Ishikawa (cell line): Measurements from ENCODE around the gene IL4.

ENCODE experiments used
- EP300 ChIP-seq: IDR thresholded peaks from 2 replicates; pipeline ENCODE4 v1.6.1; 2012; ENCODE audit warnings: borderline replicate concordance
- TF ChIP-seq, protein P1 (sequence below): IDR thresholded peaks from 2 replicates; pipeline ENCODE4 v1.6.1; 2012
- TF ChIP-seq, protein P2 (sequence below): IDR thresholded peaks from 2 replicates; pipeline ENCODE4 v1.6.1; 2012; ENCODE audit warnings: low read depth, mild to moderate bottlenecking
- TF ChIP-seq, protein P3 (sequence below): IDR thresholded peaks from 2 replicates; pipeline ENCODE4 v1.6.1; 2012

DNA sequence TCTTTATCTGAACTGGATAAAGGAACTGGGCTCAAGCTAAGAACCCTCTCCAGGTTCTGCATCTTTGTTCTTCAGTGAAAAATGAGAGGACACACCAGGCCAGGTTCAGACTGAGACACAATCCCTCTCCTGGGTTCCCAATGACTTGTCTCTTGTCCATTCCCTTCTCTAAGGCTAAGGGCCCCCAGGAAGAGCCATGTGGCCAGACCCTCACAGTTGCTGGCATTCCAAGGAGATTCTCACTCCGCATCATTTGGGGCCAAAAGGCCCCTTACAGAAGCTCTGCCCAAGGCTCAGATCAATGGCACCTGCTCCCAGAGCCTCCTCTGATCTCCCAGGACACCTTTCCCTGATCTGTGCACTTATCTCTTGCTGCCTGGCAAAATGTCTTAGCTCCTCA lies 4.9 kb downstream of the IL4 start:
- TF ChIP-seq, protein P1, sequence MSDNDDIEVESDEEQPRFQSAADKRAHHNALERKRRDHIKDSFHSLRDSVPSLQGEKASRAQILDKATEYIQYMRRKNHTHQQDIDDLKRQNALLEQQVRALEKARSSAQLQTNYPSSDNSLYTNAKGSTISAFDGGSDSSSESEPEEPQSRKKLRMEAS: no peak
- TF ChIP-seq, protein P2, sequence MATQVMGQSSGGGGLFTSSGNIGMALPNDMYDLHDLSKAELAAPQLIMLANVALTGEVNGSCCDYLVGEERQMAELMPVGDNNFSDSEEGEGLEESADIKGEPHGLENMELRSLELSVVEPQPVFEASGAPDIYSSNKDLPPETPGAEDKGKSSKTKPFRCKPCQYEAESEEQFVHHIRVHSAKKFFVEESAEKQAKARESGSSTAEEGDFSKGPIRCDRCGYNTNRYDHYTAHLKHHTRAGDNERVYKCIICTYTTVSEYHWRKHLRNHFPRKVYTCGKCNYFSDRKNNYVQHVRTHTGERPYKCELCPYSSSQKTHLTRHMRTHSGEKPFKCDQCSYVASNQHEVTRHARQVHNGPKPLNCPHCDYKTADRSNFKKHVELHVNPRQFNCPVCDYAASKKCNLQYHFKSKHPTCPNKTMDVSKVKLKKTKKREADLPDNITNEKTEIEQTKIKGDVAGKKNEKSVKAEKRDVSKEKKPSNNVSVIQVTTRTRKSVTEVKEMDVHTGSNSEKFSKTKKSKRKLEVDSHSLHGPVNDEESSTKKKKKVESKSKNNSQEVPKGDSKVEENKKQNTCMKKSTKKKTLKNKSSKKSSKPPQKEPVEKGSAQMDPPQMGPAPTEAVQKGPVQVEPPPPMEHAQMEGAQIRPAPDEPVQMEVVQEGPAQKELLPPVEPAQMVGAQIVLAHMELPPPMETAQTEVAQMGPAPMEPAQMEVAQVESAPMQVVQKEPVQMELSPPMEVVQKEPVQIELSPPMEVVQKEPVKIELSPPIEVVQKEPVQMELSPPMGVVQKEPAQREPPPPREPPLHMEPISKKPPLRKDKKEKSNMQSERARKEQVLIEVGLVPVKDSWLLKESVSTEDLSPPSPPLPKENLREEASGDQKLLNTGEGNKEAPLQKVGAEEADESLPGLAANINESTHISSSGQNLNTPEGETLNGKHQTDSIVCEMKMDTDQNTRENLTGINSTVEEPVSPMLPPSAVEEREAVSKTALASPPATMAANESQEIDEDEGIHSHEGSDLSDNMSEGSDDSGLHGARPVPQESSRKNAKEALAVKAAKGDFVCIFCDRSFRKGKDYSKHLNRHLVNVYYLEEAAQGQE: no peak
- no peak for TF ChIP-seq EP300
- TF ChIP-seq, protein P3, sequence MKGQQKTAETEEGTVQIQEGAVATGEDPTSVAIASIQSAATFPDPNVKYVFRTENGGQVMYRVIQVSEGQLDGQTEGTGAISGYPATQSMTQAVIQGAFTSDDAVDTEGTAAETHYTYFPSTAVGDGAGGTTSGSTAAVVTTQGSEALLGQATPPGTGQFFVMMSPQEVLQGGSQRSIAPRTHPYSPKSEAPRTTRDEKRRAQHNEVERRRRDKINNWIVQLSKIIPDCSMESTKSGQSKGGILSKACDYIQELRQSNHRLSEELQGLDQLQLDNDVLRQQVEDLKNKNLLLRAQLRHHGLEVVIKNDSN: no peak
